GM12865 (cell line): ENCODE results near the gene KCNG2.

ENCODE experiments used
- DNase-seq: peaks from one replicate; pipeline ENCODE4 v3.0.0; 2010; ENCODE audit warnings: low read depth
- H3K4me3 ChIP-seq: 2 replicates; pipeline ENCODE4 v1.5.1; 2011; ENCODE audit warnings: mild to moderate bottlenecking, low read depth, low read length, control low read depth
- CTCF ChIP-seq: IDR thresholded peaks from 2 replicates; pipeline ENCODE4 v1.5.1; 2011; ENCODE audit warnings: low read length, control low read depth, low read depth, inconsistent platforms; ENCODE audit not compliant: insufficient read depth; ENCODE audit errors: missing control alignments

Gene KCNG2

DNA sequence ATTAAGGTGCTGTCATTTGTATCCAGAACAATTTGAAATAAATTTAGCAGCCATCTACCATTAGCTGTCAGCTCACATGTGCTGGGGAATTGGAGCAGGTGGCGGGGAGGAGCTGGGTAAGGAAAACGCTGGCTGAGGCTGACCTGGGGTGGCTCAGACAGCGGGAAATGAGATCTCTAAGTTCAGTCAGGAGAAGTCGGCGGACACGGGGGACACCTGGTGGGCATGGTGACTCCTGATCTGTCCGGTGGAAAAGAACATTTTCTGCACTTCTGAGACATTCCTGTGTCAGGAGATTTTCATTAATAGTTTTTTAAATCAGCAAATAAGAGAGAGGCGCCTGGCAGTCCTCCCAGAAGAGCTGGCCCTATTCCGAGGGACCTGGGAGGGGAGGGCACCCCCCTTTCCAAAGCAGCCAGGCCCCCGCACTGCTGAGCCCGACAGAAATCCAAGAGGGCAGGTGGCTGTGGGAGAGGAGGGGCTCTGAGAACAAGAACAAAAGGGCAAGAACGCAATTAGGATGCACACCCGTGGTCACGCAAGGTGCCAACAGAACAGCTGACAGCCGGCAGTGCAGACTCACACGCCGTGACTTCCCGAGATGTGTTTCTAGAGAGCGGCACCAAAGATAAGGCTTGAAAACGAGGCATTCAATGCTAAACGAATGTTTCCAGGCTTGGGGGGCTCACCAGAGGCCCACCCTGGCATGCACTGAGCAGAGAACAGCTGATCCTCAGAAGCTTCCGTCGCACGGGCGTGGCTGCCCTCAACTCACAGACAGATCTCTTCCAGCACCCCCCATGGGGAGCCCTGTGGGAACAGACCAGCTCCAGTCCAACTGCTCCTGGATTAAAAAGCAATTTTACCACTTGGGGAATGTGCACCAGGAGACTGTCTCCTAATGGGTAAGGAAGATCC is 127.3 kb downstream of the KCNG2 start:
- no peak for DNase-seq
- no peak for TF ChIP-seq CTCF
- no peak overlapping the region for H3K4me3 ChIP-seq

GRCh38 chr18:79926306-79926705 is 128.6 kb downstream of the KCNG2 start:
- no peak for DNase-seq
- H3K4me3 ChIP-seq, result no peak overlapping the region
- TF ChIP-seq CTCF, result no peak

GRCh38 chr18:79926715-79927606 is 129.2 kb downstream of the KCNG2 start:
- no peak overlapping the region for H3K4me3 ChIP-seq
- no peak for TF ChIP-seq CTCF
- DNase-seq, result no peak

DNA sequence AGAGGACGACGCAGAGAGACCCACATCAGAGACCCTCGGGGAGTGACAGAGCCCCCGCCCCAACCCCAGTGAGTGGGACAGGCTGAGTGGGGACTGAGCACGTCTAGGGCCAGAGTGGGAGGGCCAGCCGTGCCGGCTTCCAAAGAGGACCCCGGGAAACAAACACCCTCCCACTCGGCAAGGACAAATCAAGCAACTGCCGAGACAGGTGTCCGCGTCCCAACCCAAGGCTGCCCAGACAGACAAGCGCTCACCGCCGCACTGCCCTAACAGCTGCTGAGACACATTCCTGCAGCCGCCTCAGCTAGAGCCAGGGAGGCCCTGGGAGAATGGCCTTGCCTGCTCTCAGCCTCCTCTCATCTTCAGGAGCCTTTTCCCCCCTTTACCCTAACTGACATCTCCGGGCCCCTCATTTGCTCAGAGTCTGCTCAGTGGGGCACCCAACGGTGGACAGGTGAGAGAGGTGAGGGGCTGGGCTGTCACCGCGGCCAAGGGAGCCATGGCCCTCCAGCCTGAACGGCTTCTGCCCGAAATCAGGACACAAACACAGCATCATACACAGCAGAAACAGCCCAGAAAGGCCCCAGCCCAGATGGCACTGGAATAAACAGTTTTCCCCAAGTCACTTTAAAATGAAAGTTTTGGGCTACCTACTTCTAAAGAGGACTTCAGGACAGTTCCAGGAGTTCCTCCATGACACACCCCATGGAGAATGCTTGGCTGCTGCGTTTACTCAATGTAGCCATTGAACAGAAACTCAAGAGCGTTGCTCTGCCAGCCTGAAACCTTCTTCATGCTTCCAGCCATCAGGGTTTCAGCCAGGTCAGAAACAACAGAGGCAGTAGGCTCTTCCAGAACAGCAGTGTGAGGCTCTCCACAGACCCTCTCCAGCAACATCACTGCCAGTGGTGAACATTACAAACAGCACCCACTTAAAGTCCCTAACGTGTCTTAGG is 130.1 kb downstream of the KCNG2 start:
- TF ChIP-seq CTCF, result no peak
- no peak for DNase-seq

GRCh38 chr18:79928563-79928960 is 130.8 kb downstream of the KCNG2 start:
- no peak for DNase-seq
- no peak overlapping the region for H3K4me3 ChIP-seq
- no peak for TF ChIP-seq CTCF

More for the DNA sequence above, 130.1 kb downstream of the KCNG2 start:
- no peak overlapping the region for H3K4me3 ChIP-seq

GRCh38 chr18:79930020-79930642 is 132.4 kb downstream of the KCNG2 start:
- TF ChIP-seq CTCF, result no peak
- H3K4me3 ChIP-seq, result no peak overlapping the region

More at GRCh38 chr18:79930020-79930642, 132.4 kb downstream of the KCNG2 start:
- DNase-seq, result no peak
